Measurements from ENCODE around the gene RACK1.

The RACK1 gene

DNA sequence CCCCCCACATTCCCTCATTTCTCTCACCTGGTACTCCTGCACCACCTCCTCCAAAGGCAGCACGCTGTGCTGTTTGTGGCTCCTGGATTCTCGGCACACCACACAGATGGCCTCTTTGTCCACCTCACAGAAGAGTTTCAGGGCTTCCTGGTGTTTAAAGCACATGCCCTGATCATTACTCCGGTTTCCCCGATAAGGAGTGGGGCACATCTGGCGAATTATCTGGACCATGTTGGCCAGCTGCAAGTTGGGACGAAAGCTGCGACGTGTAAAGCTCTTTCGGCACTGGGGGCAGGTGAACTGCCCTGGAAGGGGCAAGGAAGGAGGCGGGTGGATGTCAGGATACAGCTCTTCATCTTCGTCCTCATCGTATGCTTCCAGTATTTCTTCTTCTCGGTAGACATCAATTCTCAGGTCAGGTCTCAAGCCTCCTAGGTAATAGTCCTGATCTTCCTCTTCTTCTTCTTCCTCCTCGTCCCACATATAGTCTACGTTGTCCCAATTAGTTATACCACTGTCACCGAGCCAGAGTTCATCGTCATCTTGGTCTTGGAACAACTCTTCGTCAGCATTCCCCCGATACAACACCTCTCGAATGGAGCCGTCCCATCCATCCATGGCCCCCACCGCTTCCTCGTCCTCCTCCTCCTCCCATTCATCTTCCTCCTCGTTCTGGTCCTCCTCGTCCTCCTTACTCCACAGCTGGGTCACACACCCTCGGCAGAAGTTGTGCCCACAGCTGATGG is 16.4 kb upstream of the RACK1 start:
- in situ Hi-C loops (cut with MboI; ENCODE audit: low sequenced_read_pairs): no loop called here

DNA sequence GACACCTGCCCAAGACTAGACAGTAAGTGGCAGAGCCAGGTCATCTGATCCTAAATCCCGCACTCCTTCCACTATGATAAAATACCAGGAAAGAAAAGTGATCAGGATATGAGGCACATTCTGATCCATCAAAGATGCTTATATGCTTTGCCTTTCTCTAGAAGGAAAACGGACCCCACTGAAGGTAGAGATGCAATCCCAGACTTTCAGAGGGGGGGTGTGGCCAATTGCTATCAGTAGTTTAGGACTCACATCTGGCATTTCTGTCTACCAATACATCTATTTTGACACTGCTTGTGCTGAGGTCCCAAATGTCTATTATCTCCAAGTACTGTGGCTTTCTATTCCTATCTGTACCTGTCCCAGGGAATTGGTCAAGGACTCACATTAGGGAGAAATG is 15.6 kb upstream of the RACK1 start:
- in situ Hi-C loops (cut with MboI; ENCODE audit: low sequenced_read_pairs): no loop called here

DNA sequence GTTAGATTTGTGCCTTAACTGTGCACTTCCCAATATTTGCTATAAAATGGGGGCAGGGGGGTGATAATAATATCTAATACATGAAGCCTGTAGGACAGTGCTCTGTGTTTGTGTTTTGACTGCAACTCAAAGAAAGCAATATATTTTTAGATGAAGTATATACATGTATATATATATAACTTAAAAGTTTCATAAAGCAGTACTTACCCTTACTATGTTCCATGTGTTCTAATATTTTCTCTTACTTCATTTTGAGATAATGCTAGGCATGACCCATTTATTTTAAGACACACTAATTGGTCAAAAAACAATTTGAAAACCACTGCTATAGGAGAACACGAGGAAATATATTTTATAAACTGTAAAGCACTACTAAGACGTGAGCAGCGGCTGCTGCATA is 14.9 kb upstream of the RACK1 start:
- in situ Hi-C loops (cut with MboI; ENCODE audit: low sequenced_read_pairs): no loop called here

GRCh38 chr5:181255836-181256578 is 12.3 kb upstream of the RACK1 start:
- in situ Hi-C loops (cut with MboI; ENCODE audit: low sequenced_read_pairs): no loop called here

DNA sequence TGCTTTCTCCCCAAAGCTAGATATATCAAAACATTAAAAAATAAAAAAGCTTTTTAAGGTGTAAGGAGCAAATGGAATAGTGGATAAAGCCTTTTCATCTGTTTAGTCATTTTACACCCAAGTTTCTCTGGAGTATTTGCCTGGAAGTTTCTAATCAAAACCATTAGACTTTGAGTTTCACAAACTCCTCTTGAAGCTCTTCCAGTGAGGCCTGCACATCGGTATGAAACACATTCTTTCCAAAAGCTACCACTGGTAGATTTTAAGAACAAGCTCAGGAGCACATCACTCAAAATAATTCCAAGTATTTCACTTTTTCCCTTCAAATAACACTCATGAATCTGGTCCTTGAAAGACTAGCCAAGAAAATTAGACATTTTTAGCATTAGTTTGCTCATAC is 11.6 kb upstream of the RACK1 start:
- in situ Hi-C loops (cut with MboI; ENCODE audit: low sequenced_read_pairs): no loop called here

- in situ Hi-C loops (cut with MboI; ENCODE audit: low sequenced_read_pairs): no loop called here
These were observed 4.6 kb upstream of the RACK1 start for GRCh38 chr5:181248277-181248676.

DNA sequence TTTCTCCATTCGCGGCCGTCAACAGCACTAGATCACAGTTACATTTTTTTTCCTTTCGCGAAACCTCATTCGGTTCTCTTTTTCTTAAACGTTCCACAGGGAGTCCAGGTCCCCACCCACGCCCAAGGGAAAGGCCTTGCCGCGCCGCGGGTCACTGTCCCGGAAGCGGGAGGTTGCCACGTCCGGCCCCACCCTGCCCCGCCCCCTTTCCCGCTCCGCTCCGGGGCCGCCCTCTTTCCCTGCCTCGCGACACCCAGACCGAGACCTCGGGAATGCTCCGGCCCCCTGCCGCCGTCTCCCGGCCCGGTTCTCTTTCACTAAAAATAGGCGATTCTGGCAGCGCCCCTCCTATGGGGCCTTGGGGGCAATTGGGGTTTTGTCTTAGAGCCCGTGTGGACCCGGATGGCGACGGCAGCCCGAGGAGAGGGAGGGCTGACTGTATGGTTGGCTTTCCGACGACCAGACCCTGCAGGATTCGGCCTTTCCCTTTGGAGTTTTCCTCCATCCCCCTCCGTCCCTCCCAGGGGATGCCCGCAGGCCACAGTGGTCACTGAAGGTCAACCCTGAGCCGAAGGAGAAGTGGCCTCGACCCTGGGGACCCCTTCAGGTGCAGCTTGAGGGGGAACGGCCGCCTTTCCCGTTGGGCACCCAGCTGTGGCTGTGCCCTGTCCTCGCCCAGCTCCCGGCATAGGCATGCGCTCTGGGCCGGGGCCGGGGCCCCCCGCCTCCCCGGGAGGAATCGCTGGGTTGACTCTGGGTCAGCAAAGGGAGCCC is 2.8 kb upstream of the RACK1 start:
- in situ Hi-C loops (cut with MboI; ENCODE audit: low sequenced_read_pairs): no loop called here

- in situ Hi-C loops (cut with MboI; ENCODE audit: low sequenced_read_pairs): no loop called here
These were observed 1.9 kb upstream of the RACK1 start for GRCh38 chr5:181245427-181246275.

- in situ Hi-C loops (cut with MboI; ENCODE audit: low sequenced_read_pairs): no loop called here
These were observed 615 bp downstream of the RACK1 start for GRCh38 chr5:181243018-181243563.

DNA sequence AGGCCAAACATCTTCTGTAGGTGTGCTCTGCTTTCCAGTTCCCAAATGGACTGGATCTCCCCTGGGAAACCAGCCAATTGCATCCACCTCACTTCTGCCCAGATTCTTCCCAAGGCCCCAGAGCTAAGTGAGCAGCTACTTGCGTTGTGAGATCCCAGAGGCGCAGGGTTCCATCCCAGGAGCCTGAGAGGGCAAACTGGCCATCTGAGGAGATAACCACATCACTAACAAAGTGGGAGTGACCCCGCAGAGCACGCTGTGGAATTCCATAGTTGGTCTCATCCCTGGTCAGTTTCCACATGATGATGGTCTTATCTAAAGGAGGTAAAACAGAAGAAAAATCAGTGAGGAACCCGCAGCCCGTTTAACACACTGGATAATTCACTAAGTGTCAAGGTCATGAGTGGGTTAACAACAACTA is 1.7 kb downstream of the RACK1 start:
- in situ Hi-C loops (cut with MboI; ENCODE audit: low sequenced_read_pairs): no loop called here

GRCh38 chr5:181241393-181241975 is 2.2 kb downstream of the RACK1 start:
- in situ Hi-C loops (cut with MboI; ENCODE audit: low sequenced_read_pairs): no loop called here

DNA sequence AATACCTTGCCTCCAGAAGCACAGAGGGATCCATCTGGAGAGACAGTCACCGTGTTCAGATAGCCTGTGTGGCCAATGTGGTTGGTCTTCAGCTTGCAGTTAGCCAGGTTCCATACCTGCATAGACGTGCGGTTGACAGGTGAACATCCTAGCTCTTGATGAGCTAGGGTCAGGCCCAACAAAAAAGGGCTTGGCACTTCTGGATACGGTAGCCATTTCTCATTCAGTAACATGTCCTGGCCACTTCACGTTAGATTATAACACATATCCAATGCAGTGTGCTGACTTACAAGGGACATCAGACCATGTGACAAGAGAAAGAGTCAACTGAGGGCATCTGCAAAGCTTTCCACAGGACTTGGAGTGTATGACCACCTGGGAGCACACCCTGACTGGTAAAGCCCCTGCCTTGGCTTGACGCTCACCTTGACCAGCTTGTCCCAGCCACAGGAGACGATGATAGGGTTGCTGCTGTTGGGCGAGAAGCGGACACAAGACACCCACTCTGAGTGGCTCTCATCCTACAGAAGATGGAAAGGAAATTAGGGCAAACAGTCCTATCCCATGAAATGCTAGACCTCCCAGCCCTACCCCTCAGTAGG is 4.5 kb downstream of the RACK1 start:
- in situ Hi-C loops (cut with MboI; ENCODE audit: low sequenced_read_pairs): no loop called here

DNA sequence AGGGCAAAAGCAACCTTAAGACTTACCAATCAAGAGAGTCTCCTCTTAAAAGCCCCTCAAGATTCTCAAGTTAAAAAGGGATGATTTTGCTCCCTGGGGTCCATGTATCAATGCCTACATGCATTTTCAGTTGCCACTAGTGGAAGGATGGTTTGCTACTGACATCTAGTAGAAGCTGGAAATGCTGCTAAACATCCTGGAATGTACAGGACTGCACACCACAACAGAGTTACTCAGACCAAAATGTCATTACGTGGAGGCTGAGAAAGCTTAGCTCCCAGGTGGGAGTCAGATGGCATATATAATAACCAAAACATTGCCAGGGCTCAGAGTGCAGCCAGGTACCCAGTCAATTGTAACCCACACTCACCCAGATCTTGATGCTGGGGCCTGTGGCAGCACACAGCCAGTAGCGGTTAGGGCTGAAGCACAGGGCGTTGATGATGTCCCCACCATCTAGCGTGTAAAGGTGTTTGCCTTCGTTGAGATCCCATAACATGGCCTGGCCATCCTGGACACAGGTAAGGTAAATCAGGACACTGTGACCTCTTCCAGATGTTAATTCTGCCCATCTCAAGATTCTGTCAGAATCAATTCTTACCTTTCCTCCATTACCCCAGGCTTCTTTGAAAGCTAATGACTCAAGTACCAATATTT is 5.8 kb downstream of the RACK1 start:
- in situ Hi-C loops (cut with MboI; ENCODE audit: low sequenced_read_pairs): no loop called here

- in situ Hi-C loops (cut with MboI; ENCODE audit: low sequenced_read_pairs): no loop called here
These were observed 6.6 kb downstream of the RACK1 start for GRCh38 chr5:181236954-181237641.

DNA sequence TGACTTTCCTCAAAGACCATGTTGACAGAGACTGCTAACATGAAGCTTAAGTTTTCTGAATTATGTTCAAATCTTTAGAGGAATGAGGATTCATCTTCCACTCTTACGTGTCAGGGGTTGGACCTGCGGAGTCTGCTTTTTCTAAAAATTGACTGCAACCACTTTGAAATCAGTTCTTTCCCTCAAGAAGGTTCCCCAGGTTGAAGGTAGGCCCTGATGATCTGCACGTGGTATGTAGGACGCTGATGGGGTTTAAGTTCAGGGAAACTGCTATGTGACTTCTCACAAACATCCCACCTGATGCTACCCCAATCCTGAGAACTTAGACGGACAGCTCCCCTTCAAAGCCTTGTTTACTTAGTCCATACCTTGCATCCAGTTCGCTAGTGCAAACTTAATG is 7.2 kb downstream of the RACK1 start:
- in situ Hi-C loops (cut with MboI; ENCODE audit: low sequenced_read_pairs): no loop called here

GRCh38 chr5:181235689-181236366 is 7.9 kb downstream of the RACK1 start:
- in situ Hi-C loops (cut with MboI; ENCODE audit: low sequenced_read_pairs): no loop called here

DNA sequence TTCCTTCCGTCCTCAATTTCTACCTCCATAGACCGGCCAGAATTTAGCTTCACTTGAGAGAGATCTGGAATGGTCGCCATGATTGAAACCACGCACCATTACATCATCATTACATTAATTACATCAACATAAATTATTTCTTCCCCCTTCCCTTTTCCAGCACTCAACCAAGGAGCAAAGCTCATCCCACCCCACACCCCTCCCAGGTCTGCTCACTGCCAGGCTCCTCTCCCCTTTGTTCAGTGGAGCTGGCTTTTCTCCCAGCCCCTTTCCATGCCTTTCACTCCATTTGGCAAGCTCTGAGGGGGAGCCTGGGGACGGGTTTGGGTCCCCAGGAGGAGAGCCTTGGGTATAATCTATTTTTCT is 8.4 kb downstream of the RACK1 start:
- in situ Hi-C loops (cut with MboI; ENCODE audit: low sequenced_read_pairs): no loop called here

Measured in hTERT RPE-1 (cell line).